ENCODE measurements around the gene DUS4L. TPM values are rescaled to one million over a fixed set of nuclear protein-coding genes. Genes with fewer than 3 reads are reported as not detected.
A peak's percentile ranks its signal among the peaks of the same experiment; 100 is the strongest.

Gene DUS4L
- total RNA-seq, 2 donors from 2014 or later = 13.2 to 18.0 TPM

GRCh38 chr7:107594961-107595737, 31.4 kb downstream of the DUS4L start:
- Mint-ChIP-seq H3K36me3 (ENCODE audit: low read depth) (peaks cover 22% of the 10 kb centered on the region), H3K4me1 (peaks cover 2% of the 10 kb centered on the region), H3K4me3 (no peak overlapping the region), H3K27ac (no peak overlapping the region), H3K27me3 (ENCODE audit: insufficient read depth) (no peaks in the 10 kb centered on the region), H3K9me3 (no peaks in the 10 kb centered on the region)
- 91 to 92% methylated on average over 2 to 4 of the region's 4 CpGs for WGBS, 2 experiments (ENCODE audit: insufficient coverage in 1 of 2, insufficient read length in 1 of 2)
- no peak overlapping the region for H3K9ac ChIP-seq (ENCODE audit: extremely low read depth, low read length, poor library complexity, severe bottlenecking)
- no peak overlapping the region for H3K27ac ChIP-seq (ENCODE audit: low read depth, low read length)
- TF ChIP-seq CTCF (conservative IDR thresholded peaks at IDR 0.05) = no peak
- no peak overlapping the region for H3K4me3 ChIP-seq (ENCODE audit: low read length)
- H3K36me3 ChIP-seq (ENCODE audit: control insufficient read depth, insufficient read depth, low read length) = peaks cover 25% of the 10 kb centered on the region
- H3K4me1 ChIP-seq (ENCODE audit: control insufficient read depth, insufficient read depth, low read length) = no peaks in the 10 kb centered on the region
- no peaks in the 10 kb centered on the region for H3K9me3 ChIP-seq (ENCODE audit: control insufficient read depth, low read length)
- DNase-seq = no peak
- H3K27me3 ChIP-seq (ENCODE audit: control insufficient read depth, insufficient read depth, low read length, poor library complexity, severe bottlenecking) = no peaks in the 10 kb centered on the region

- no peak overlapping the region for H3K4me3 Mint-ChIP-seq
- H3K9ac ChIP-seq (ENCODE audit: extremely low read depth, low read length, poor library complexity, severe bottlenecking) = no peak overlapping the region
- H3K27me3 ChIP-seq (ENCODE audit: control insufficient read depth, insufficient read depth, low read length, poor library complexity, severe bottlenecking) = no peaks in the 10 kb centered on the region
- H3K27me3 Mint-ChIP-seq (ENCODE audit: insufficient read depth) = no peaks in the 10 kb centered on the region
- WGBS, 2 experiments (ENCODE audit: insufficient coverage in 1 of 2, insufficient read length in 1 of 2) = 88 to 93% methylated on average over 2 to 5 of the region's 5 CpGs
- H3K27ac ChIP-seq (ENCODE audit: low read depth, low read length) = no peak overlapping the region
- no peak overlapping the region for H3K4me3 ChIP-seq (ENCODE audit: low read length)
- H3K4me1 Mint-ChIP-seq = peaks cover 8% of the 10 kb centered on the region
- no peak for DNase-seq
- no peaks in the 10 kb centered on the region for H3K9me3 Mint-ChIP-seq
- H3K36me3 Mint-ChIP-seq (ENCODE audit: low read depth) = peaks cover 21% of the 10 kb centered on the region
- no peaks in the 10 kb centered on the region for H3K9me3 ChIP-seq (ENCODE audit: control insufficient read depth, low read length)
- peak overlapping the region; percentile 7 for H3K27ac Mint-ChIP-seq
- TF ChIP-seq CTCF (conservative IDR thresholded peaks at IDR 0.05) = no peak
- no peaks in the 10 kb centered on the region for H3K4me1 ChIP-seq (ENCODE audit: control insufficient read depth, insufficient read depth, low read length)
- H3K36me3 ChIP-seq (ENCODE audit: control insufficient read depth, insufficient read depth, low read length) = peaks cover 32% of the 10 kb centered on the region
Observed at GRCh38 chr7:107596881-107597581, 33.3 kb downstream of the DUS4L start.

DNA sequence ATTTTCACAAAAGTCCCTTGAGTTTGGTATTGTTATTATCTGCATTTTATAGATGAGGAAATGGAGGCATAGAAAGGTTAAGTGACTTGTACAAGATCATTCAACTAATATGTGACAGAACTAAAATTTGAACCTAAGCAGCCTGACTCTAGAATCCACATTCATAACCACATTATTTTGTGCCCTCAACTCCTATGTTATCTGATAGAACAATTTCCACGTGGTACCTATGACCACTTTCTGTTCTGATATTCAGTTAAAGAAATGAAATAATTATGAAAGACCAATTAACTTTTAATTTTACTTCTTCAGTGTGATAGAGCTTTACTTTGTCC, 33.8 kb downstream of the DUS4L start:
- H3K9me3 Mint-ChIP-seq = no peaks in the 10 kb centered on the region
- no peak for DNase-seq
- no peak for TF ChIP-seq CTCF (conservative IDR thresholded peaks at IDR 0.05)
- H3K27me3 Mint-ChIP-seq (ENCODE audit: insufficient read depth) = no peaks in the 10 kb centered on the region
- Histone ChIP-seq H3K9me3 (ENCODE audit: control insufficient read depth, low read length) (no peaks in the 10 kb centered on the region), H3K4me3 (ENCODE audit: low read length) (no peak overlapping the region), H3K9ac (ENCODE audit: extremely low read depth, low read length, poor library complexity, severe bottlenecking) (no peak overlapping the region), H3K27ac (ENCODE audit: low read depth, low read length) (no peak overlapping the region), H3K27me3 (ENCODE audit: control insufficient read depth, insufficient read depth, low read length, poor library complexity, severe bottlenecking) (no peaks in the 10 kb centered on the region), H3K36me3 (ENCODE audit: control insufficient read depth, insufficient read depth, low read length) (peaks cover 33% of the 10 kb centered on the region), H3K4me1 (ENCODE audit: control insufficient read depth, insufficient read depth, low read length) (no peaks in the 10 kb centered on the region)
- H3K27ac Mint-ChIP-seq = no peak overlapping the region
- WGBS, 2 experiments (ENCODE audit: insufficient coverage in 1 of 2, insufficient read length in 1 of 2) = 100% methylated on average over 1 of the region's 1 CpG; no CpG with 5 or more reads in 1 of the 2 experiments
- peaks cover 21% of the 10 kb centered on the region for H3K36me3 Mint-ChIP-seq (ENCODE audit: low read depth)
- H3K4me3 Mint-ChIP-seq = no peak overlapping the region
- H3K4me1 Mint-ChIP-seq = peaks cover 10% of the 10 kb centered on the region
